ENCODE results near the gene CNGA3.

GRCh38 chr2:98378196-98378595, 31.9 kb downstream of the CNGA3 start:
- TF ChIP-seq EZH2 (IDR thresholded peaks at IDR 0.05; ENCODE audit: low read depth, low read length, severe bottlenecking) (no peak), CTCF (IDR thresholded peaks at IDR 0.05; ENCODE audit: control extremely low read depth in 1 of 3, insufficient read depth in 1 of 3, low read depth in 1 of 3, low read length in 3 of 3) (no peak), POLR2AphosphoS5 (IDR thresholded peaks at IDR 0.05; ENCODE audit: low read depth, low read length) (no peak), GABPA (IDR thresholded peaks at IDR 0.05; ENCODE audit: borderline replicate concordance, insufficient read depth, low read length) (no peak), POLR2A (IDR thresholded peaks at IDR 0.05; ENCODE audit: control extremely low read depth in 1 of 2, low read depth in 2 of 2, low read length in 2 of 2) (no peak), KDM1A (IDR thresholded peaks at IDR 0.05; ENCODE audit: borderline replicate concordance, low read length) (no peak), CHD1 (IDR thresholded peaks at IDR 0.05; ENCODE audit: low read depth, low read length) (no peak), ATF2 (IDR thresholded peaks at IDR 0.05; ENCODE audit: low read length) (no peak), FOSL1 (IDR thresholded peaks at IDR 0.05; ENCODE audit: insufficient read depth, low read depth, low read length) (no peak), BACH1 (IDR thresholded peaks at IDR 0.05; ENCODE audit: low read length) (no peak), YY1 (IDR thresholded peaks at IDR 0.05; ENCODE audit: low read depth, low read length) (no peak), MAX (IDR thresholded peaks at IDR 0.05) (no peak), HDAC2 (IDR thresholded peaks at IDR 0.05; ENCODE audit: borderline replicate concordance in 1 of 2, low read depth in 2 of 2, low read length in 2 of 2) (no peak)
